ENCODE data around the gene EMC7.
"Not testable (repeated sequence)": the region's sequence is repeated elsewhere in the genome, so short reads cannot be mapped to it uniquely, and the experiment has no call there.

Gene EMC7

GRCh38 chr15:34084086-34084485 lies 17.6 kb downstream of the EMC7 start:
- DNase-seq: no peak

DNA sequence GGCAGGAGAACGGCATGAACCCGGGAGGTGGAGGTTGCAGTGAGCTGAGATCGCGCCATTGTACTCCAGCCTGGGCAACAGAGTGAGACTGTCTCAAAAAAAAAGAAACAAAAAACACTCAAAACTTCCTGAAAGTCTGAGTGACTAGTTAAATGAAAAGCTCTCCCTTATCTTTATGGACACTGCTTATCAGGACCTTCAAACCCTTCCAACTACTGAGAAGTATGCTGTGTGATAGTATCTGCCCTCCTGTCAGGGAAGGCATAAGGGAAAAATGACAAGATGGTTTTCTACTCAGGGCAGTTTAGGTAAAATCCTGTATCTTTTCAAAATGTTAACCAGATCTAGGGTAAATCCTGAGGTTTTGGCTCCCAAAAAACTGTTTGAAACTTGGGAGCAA lies 21.8 kb downstream of the EMC7 start:
- no peak for DNase-seq

- no peak for DNase-seq
Measured at GRCh38 chr15:34078900-34079299, 22.8 kb downstream of the EMC7 start.

DNA sequence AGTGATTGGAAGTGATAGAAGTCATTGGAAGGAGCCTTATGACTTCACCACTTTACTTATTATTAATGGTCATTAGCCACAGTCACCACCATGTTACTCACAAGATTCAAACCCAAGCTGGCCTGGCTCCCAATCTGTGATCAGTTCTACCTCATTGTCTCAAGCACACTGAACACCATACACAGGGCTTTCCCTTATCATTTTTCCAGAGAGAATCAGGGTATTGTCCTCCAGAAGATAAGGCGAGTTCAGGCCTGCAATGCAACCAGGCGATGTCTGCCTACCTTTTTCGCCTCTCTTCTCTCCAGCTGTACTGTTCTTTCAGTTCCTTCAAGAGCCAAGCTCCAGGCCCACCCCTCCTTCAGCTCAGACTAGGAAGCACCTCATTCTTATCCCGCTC lies 24.9 kb downstream of the EMC7 start:
- DNase-seq: no peak

- no peak for DNase-seq
Measured at GRCh38 chr15:34070003-34070402, 31.7 kb downstream of the EMC7 start.

- DNase-seq: no peak
Measured at GRCh38 chr15:34065941-34066340, 35.7 kb downstream of the EMC7 start.

DNA sequence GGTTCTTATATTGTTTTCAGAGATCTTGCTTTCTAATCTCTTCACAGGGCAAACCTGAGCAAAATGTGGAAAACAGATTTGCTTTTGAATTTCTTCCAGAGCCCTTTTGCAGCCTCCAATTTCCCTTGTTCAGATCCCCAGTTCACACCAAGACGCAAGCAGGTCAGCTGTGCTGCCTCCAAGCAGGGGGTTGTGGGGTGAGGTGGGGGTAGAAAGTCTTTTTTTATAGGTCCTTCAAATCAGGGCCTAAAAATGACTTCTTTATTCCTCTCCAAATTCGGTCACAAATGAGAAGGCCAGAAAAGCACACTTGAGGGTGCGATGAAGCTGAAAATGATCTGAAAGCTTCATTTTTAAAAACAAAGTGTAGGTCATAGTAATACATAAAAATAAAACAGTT lies 36.4 kb downstream of the EMC7 start:
- no peak for DNase-seq

- no peak for DNase-seq
Measured at GRCh38 chr15:34064438-34064837, 37.2 kb downstream of the EMC7 start.

DNA sequence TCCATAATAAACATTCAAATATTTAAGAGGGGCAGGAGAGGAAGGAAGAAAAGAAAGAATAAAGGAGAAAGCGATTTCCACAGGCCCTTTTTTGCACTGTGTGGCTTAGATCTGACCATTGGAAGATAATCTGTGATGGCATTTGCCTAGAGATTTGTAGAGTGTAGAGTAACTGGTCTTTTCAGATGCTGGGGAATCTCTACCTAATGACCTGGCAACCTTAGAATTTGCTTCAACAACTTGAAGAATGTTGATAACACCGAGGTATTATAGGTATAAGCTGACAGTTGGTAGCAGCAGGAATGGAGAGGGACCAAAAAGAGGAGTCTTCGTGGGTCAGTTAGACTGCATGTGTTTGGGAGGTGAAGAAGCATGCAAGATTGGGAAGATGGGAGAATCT lies 41.7 kb downstream of the EMC7 start:
- DNase-seq: no peak

DNA sequence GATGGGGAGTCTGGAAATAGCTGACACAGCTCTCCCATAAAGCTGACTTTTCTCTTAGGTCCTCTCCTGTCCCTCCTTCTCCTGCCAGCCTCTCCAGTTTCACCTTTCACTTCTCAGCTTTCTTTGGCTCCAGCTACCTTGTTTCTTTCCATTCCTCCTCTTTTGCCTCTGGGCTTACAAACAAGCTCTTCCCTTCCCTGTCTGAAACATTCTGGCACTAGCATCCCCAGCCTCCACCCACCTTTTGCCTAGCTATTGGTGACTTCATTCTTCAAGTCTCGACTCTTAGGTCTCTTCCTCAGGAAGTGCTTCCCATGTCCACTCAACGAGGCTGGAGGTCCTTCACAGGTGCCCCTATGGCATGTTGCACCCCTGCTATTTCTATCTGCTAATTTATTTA lies 42.2 kb downstream of the EMC7 start:
- DNase-seq: no peak

DNA sequence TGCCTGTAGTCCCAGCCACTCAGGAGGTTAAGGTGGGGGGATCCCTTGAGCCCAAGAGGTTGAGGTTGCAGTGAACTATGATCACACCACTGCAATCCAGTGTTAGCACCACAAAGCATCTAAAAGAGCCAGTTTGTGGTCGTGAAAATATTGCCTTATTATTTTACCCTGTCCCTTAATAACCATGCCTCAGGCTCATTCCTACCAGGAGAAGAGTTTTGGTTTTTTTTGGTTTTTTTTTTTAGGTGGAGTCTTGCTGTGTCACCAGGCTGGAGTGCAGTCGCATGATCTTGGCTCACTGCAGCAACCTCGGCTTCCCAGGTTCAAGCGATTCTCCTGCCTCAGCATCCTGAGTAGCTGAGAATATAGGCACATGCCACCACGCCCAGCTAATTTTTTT lies 44.8 kb downstream of the EMC7 start:
- DNase-seq: no peak

DNA sequence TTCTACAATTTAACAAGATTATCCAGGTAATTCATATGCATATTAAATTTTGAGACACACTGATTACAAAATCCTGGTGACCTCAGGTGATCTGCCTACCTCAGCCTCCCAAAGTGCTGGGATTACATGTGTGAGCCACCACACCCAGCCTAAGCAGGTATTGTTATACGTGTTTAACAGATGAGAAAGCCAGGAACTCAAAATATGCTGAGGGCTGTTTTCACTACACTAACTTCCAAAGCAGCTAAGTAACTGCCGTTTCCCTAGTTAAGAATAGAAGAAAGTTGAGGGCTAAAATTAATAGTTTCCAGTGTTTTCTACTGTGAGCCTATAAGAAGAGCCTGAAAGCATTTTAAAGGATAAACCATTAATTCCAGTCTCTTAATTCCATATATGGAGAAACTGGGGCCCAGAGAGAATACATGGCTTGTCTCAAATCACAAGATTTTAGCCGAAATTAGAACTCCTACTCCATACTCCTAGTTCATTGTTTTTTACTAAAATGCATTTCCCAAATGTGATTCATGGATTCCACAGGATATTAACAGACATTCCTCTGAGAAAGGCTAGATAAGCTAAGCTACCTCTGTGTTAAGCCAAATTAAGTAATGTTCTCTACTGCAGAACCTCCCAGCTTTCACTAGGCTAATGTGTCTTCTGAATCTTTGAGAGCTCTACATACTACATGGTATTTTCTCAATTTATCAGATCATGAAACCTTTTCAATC lies 45.6 kb downstream of the EMC7 start:
- DNase-seq: no peak

DNA sequence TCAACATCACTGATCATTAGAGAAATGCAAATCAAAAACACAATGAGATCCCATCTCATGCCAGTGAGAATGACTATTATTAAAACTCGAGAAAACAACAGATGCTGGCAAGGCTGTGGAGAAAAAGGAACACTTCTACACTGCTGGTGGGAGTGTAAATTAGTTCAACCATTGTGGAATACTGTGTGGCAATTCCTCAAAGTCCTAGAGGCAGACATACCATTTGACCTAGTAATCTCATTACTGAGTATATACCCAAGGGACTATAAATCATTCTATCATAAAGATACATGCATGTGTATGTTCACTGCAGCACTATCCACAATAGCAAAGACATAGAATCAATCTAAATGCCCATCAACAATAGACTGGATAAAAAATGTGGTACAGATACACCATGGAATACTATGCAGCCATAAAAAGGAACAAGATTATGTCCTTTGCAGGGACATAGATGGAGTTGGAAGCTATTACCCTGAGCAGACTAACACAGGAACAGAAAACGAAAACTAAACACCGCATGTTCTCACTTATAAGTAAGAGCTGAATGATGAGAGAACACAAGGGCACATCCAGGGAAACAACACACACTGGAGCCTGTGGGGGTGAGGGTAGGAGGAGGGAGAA lies 47.5 kb downstream of the EMC7 start:
- no peak for DNase-seq

- DNase-seq: not testable (repeated sequence)
Measured at GRCh38 chr15:34050385-34050784, 51.3 kb downstream of the EMC7 start.

GRCh38 chr15:34049112-34049511 lies 52.5 kb downstream of the EMC7 start:
- no peak for DNase-seq

DNA sequence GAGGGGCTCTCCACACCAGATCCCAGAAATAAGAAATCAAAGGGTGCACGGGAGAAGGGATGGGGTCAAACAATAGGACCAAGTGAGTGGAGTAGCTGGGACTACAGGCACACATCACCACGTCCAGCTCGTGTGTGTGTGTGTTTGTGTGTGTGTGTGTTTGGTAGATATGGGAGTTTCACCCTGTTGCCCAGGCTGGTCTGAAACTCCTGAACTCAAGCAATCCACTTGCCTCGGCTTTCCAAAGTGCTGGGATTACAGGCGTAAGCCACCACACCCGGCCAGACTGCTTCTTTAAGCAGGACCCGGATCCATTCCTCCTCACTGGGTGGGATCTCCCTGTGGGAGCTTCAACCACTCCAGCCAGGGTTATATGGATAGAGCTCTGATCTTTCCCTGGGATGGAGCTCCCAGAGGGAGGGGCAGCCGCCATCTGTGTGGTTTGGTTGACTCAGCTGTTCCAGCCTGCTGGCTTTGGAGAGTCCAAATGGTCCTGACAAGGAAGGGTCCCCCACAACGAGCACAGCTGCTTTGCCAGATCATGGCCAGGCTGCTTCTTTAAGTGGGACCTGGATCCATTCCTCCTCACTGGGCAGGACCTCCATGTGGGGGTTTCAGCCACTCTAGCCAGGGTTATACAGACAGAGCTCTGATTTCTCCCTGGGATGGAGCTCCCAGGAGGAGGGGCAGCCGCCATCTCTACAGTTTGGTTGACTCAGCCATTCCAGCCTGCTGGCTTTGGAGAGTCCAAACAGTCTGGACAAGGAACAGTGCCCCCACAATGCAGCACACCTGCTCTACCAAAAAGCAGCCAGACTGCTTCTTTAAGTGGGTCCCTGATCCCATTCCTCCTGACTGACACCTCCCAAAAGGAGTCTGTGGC lies 53.5 kb downstream of the EMC7 start:
- no peak for DNase-seq

- no peak for DNase-seq
Measured at GRCh38 chr15:34046471-34047145, 55.1 kb downstream of the EMC7 start.

DNA sequence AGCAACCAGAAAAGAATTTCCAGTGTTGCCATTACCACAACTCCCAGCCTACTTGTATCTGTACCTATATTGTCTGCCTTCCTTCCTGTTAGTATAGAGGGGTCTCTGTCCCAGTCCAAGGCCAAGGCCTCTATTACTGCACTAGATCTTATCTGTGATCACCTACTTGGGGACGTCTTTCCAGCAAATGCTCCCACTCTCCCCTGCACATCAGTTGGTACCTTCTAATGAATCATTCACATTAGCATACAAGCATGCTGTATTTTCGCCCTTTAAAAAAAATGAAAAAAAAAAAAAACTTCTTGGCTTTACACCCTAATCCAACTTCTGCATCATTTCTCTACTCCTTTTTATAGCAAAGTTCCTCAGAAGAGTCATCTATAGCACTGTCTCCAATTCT lies 57.8 kb downstream of the EMC7 start:
- DNase-seq: no peak

DNA sequence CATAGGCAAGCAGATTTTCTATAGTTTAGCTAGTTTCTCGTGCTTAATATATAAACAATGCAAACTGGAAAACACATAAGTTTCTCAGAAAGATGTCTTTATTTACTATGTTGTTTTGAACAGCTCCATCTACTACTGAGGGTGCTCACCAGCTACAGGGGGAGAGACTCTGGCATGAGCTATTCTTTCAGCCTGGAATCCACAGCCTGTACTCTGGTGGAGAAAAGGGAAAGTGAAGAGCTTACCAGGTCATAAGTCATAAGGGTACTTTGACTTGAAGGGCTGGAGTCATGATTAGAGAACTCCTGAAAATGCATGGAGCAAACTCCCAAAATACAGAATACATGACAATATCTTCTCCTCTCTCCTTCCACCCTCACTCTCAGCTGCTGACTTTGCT lies 58.3 kb downstream of the EMC7 start:
- no peak for DNase-seq

DNA sequence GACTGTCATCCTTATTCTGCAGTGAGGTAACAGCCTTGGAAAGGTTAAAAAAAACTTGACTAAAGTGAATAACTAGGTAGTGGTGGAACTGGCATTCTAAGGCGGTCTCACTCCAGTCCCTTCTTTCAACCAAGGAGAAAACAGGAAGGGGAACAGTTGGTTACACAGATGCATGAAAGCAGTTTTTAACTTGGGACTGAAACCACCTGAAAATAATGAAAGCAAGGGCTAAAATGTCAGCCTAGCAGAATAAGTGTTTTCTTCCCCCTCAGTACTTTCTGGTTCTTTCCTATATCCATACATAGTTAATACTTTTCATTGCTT lies 61.9 kb downstream of the EMC7 start:
- no peak for DNase-seq

DNA sequence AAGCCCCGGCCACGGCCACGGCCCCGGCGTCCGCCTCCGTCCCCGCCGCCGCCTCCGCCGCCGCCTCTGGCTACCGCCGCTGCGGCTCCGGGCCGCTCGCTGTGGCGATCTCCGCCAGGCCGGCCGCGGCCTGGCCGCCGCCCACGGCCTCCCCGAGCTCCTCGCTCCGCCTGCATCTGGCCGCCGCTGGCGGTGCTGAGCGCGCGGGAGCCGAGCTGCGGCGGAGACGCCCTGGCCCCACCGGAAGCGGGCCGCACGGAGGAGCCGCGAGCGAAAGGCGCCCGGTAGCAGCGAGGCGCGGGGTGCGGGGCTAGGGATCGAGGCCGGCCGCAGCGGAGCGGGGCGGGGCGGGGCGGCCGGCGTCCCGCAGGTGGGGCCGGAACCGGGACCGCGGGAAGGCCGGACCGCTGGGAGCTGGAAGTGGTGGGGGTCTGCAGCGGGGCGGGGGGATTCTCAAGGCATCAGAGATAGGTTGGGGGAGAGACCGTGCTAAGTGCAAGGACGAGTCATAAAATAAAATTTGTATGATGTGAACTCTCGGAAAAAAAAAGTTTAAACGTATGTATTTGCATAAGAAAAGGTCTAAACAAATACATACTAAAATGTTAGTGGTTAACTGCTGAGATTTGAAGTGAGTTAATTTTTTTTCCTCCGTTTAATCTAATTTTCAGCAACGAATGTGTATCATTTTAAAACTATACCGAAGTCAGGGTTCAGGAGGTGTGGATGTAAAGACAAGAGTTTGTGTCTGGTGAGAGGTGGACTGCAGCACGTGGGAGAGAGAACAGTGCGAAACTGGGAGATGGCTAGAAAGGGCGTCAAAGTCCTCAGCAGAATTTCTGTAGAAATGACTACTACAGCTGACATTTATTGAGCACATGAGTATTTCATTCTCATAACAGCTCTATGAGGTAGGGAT lies 62.5 kb downstream of the EMC7 start, which contains the start of gene AVEN:
Gene AVEN, minus strand, starts transcription at position 334 of the 919 bp plus-strand sequence. Its CDS starts 158 bp downstream, at position 176.
- peak; percentile 49 for DNase-seq

All from activated gamma-delta T cell (primary cell).